ENCODE data around the gene LRRC47.
A peak's percentile ranks its signal among the peaks of the same experiment; 100 is the strongest.

The LRRC47 gene

GRCh38 chr1:3772715-3773571 is 23.4 kb downstream of the LRRC47 start, which contains the start of gene SMIM1:
SMIM1 (plus strand) TSS chr1:3772749; CDS start chr1:3775374, 2,625 bp downstream.
- TF ChIP-seq, protein P1, sequence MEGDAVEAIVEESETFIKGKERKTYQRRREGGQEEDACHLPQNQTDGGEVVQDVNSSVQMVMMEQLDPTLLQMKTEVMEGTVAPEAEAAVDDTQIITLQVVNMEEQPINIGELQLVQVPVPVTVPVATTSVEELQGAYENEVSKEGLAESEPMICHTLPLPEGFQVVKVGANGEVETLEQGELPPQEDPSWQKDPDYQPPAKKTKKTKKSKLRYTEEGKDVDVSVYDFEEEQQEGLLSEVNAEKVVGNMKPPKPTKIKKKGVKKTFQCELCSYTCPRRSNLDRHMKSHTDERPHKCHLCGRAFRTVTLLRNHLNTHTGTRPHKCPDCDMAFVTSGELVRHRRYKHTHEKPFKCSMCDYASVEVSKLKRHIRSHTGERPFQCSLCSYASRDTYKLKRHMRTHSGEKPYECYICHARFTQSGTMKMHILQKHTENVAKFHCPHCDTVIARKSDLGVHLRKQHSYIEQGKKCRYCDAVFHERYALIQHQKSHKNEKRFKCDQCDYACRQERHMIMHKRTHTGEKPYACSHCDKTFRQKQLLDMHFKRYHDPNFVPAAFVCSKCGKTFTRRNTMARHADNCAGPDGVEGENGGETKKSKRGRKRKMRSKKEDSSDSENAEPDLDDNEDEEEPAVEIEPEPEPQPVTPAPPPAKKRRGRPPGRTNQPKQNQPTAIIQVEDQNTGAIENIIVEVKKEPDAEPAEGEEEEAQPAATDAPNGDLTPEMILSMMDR (IDR thresholded peaks at IDR 0.05), result no peak
- Mint-ChIP-seq H3K27me3 (ENCODE audit: low read depth, poor library complexity) (peaks cover 6% of the 10 kb centered on the region), H3K4me1 (peaks cover 47% of the 10 kb centered on the region), H3K4me3 (peak within 1 kb of the TSS; percentile 70), H3K27ac (no peak within 1 kb of the TSS), H3K36me3 (ENCODE audit: low read depth) (no peaks in the 10 kb centered on the region), H3K9me3 (no peaks in the 10 kb centered on the region)
- peak; percentile 24 for DNase-seq

- H3K27me3 Mint-ChIP-seq (ENCODE audit: low read depth, poor library complexity), result peaks cover 13% of the 10 kb centered on the region
- DNase-seq, result peak; percentile 98
- peak overlapping the region; percentile 70 for H3K4me3 Mint-ChIP-seq
- no peaks in the 10 kb centered on the region for H3K36me3 Mint-ChIP-seq (ENCODE audit: low read depth)
- peaks cover 4% of the 10 kb centered on the region for H3K9me3 Mint-ChIP-seq
- no peak overlapping the region for H3K27ac Mint-ChIP-seq
- TF ChIP-seq, protein P1 (IDR thresholded peaks at IDR 0.05), result no peak
- H3K4me1 Mint-ChIP-seq, result peaks cover 50% of the 10 kb centered on the region
Observed at GRCh38 chr1:3772027-3772714, 24.1 kb downstream of the LRRC47 start.

DNA sequence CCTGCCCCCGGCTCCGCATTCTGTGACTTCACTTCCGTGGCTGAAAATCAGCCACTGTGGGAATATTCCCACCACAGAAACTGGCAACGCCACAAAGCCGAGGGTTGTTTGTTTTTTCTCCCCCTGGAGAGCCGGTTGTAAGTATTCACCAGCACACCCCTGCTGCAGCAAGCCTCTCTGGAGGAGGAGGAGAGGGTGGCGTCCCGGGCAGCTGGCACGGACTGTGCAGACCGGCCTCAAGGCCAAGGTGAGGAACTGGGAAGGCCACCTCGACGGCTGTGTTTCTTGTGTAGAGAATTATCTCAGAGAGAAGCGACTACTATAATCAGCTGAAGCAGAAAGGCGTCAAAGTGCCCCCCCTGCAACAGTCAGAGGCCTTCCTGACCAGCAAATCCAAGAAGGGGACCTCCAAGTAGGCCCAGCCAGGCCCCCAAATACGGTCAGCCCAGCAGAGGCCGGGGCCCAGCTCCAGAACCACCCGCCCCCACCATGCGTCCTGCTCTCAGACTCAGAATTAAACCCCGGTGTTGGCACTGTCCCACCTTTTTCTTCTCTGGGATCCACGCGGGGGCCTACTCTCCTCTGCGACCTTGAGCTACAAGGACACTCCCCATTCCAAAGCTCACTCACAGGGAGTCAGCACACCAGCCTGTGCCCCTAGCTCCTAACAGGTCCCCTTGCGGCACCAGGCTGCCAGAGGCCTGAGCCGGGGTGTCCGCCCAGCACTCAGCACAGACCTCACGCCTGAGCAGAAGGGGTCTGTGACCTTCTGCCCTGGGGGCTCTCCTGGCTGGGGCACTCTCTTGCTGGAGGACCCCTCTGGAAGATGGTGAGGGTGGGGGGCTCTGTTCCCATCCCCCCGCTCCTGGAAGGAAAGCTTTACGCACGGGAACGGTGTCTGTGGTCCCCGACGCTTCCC is 24.9 kb downstream of the LRRC47 start:
- TF ChIP-seq, protein P1 (IDR thresholded peaks at IDR 0.05), result no peak
- DNase-seq, result peak; percentile 25
- peaks cover 17% of the 10 kb centered on the region for H3K27me3 Mint-ChIP-seq (ENCODE audit: low read depth, poor library complexity)
- H3K9me3 Mint-ChIP-seq, result peaks cover 6% of the 10 kb centered on the region
- H3K36me3 Mint-ChIP-seq (ENCODE audit: low read depth), result no peaks in the 10 kb centered on the region
- H3K27ac Mint-ChIP-seq, result no peak overlapping the region
- peak overlapping the region; percentile 70 for H3K4me3 Mint-ChIP-seq
- H3K4me1 Mint-ChIP-seq, result peaks cover 49% of the 10 kb centered on the region

DNA sequence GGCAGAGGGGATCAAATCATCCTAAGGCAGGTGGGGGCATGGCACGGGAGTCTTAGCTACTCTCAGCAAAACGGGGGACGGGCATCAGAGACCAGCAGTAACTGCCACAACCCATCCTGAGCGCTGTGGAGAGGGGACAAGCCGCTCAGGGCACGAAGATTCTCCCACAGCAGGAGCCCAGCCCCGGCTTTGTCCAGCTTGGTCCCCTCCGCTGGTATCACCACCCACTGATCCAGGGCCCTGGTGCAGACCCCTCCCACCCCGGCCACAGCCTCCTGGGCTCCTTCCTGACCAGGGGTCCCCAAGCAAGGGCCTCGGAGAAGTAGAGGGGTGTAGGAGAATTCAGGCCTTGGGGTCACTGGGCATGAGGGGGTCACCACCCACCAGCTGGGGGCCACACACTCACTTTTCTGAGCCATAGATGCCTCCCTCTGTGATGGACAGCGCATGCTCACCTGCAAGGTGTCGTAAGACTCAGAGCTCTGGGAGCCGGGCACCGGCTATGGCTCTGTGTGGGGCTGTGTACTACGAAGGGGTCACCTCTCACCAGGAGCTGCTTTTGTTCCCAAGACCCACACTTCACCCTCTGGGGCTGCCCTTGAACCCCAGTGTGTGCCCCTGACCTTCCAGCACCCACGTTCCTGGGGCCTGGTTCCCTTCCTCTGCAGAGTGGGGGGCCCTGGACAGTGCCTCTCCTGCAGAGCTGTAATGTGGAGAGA is 26.1 kb downstream of the LRRC47 start:
- TF ChIP-seq, protein P1 (IDR thresholded peaks at IDR 0.05), result no peak
- no peak for DNase-seq
- Mint-ChIP-seq H3K9me3 (peaks cover 17% of the 10 kb centered on the region), H3K27ac (no peak overlapping the region), H3K4me3 (peak overlapping the region; percentile 70), H3K4me1 (peaks cover 37% of the 10 kb centered on the region), H3K27me3 (ENCODE audit: low read depth, poor library complexity) (peaks cover 18% of the 10 kb centered on the region), H3K36me3 (ENCODE audit: low read depth) (no peaks in the 10 kb centered on the region)

DNA sequence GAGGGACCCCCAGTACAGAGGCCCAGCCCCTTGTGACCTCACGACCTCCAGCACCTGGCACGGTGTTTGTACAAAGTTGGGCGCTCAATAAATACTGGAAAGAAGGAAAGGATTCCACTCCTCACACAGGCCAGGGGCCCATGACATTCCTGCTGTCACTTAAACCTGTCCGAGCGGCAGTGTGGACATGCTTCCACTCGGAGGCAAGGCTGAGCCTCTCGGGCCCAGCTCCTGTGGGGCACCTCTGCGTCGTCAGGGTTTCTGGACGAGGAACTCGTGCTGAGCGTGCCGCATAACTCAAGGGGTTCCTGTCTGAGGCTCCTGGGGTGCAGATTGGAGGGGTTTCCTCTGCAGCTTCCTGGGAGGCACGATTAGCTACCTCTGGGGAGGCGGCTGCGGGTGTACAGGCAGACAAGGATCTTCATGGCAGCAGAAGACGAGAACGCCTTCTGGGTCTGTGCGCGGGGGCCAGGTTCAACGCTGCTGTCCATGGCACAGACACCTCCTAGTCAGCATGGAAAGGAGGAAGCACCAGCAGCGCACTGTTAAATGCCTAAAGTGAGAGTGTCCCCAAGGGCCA is 27.4 kb downstream of the LRRC47 start:
- peaks cover 26% of the 10 kb centered on the region for H3K27me3 Mint-ChIP-seq (ENCODE audit: low read depth, poor library complexity)
- no peak overlapping the region for H3K27ac Mint-ChIP-seq
- H3K36me3 Mint-ChIP-seq (ENCODE audit: low read depth), result no peaks in the 10 kb centered on the region
- no peak for DNase-seq
- H3K4me3 Mint-ChIP-seq, result no peak overlapping the region
- TF ChIP-seq, protein P1 (IDR thresholded peaks at IDR 0.05), result no peak
- peaks cover 19% of the 10 kb centered on the region for H3K9me3 Mint-ChIP-seq
- peaks cover 26% of the 10 kb centered on the region for H3K4me1 Mint-ChIP-seq

All from nephron progenitor cell (in vitro differentiated cells).